Inflammatory macrophage treated with lipopolysaccharide for 4 hours (primary cell): ENCODE results near the gene SCRN1.
A peak's percentile ranks its signal among the peaks of the same experiment; 100 is the strongest.
"Not testable (repeated sequence)": the region's sequence is repeated elsewhere in the genome, so short reads cannot be mapped to it uniquely, and the experiment has no call there.

Source experiments
- DNase-seq: peaks from one replicate; pipeline ENCODE4 v3.0.0-alpha.2; 2020

The SCRN1 gene

DNA sequence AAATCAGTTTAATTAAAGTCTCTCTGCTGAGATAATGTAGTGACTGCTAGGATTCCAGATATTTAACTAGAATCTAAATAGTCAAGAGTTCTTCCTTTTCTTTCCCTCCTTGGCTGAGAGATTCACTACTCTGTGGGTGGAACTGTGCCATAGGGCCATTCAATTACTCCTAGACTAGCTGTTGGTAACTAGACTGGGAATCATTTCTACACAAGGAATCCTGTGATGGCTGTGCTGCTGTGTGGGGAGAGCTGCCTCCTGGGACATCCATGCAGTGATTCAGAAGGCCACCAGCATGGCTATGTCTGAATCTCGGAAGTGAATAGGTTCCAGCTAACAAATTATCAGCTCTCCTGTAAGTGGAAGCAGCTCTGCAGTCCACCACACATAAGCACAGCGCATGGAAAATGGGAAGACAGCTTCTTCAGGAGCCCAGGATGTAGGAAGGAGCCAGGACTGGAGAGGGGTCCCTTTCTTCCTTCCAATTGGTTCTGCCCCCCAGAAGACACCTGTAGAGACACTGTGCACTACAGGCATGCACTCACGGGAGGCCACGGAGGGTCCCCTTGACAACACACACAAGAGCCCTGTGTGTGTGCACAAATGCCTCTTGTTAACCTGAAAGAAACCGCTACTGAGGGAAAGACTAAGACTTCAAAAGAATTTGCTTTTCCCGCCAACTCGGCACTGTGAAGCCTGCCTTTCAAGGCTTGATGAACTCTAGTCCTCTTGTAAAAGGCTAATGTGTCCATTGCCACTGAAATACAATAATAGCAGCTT lies 66.5 kb downstream of the SCRN1 start:
- DNase-seq: no peak

DNA sequence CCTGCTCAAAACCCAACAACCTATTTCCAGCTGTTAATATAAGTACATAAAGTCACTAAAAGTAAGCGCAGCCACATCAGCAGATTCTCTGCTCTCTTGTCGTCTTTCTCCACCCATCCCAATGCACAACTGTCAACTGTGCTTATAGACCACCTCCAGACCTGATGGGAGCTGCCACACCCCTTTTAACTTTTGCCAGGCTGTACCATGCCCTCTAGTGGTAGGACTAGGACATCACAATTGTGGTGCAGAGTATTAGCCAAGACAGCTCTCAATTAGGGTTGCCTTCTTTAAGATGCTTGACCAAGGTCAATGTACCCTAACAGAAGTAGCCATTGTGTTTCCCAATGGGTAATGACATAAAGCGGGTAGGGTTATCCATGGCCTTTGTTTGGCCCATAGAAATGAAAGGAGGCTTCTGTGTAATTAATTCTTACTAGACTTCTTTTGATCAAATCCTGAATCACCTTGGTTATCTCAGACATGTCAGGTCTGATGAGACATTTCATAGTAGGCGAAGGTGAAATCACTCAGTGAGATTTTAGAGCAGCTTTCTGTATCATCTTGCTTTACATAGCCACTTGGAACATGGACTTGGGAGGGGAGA lies 68.1 kb downstream of the SCRN1 start:
- DNase-seq: peak; percentile 59

DNA sequence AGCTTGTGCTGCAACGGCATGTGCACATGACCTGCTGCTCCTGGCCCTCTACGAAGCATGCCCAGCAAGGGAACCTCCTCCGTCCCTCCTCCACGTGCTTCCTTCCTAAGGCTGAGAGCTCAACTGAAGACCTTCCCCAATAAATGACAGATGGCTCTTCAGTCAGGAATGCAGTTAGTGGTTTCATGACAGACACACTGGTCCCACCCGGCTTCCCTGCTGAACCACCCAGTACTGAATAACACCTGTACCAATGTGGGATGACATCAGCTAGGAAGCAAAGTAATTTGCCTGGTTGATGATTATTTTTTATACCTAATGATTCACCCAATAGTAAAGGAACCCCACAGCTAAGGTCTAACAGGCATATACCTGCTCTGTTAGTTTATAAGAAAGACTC lies 69.1 kb downstream of the SCRN1 start:
- no peak for DNase-seq

DNA sequence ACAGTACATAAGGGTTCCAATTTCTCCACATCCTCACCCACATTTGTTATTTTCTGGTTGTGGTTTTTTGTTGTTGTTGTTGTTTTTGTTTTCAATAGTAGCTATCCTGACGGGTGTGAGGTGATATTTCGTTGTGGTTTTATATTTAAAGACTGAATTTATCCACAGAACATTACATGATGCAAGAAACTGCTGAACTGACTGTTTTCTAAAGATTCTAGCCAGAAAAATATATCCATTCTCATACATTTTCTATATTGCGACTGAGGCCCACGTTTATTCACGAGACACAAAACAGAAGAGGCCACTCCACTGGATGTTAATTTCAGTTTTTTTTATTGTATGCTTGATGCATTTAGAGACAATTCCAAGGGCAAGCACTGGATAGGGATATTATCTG lies 69.8 kb downstream of the SCRN1 start:
- no peak for DNase-seq

DNA sequence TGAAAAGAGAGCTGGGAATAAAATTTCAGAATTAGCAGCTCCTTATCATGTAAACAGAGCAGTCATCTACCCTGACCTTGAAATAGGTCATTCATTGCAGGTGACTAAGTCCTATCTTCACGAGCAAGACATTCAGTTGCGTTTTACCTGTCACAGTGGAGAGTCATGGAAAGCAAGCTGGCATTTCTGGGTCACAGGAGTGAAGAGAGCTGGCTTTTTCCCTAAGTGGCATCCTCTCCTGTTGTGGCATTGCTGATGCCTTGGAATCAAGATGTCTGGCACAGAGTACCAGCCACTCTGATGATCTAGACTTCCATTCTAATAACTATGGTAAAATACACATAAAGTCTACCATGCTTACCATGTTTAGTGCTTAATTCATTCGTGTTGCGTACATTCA lies 70.8 kb downstream of the SCRN1 start:
- DNase-seq: no peak

DNA sequence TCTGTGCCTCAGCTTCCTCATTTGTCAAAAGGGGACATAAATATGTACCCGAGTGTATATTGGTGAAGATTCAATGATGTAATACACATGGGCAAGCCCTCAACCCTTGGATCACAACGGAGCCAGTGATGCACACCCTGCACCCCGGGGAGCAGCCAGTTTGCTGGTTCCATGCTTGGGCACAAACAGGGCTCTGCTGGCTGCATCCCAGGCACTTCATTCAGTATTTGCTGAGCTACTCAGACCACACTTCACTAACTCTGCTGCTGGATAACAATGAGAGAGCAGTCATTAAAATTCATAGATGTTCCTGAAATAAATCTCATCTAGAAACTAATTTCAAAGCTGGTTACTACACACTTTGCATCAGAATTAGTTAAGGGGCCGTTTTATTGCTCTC lies 72.0 kb downstream of the SCRN1 start:
- no peak for DNase-seq

DNA sequence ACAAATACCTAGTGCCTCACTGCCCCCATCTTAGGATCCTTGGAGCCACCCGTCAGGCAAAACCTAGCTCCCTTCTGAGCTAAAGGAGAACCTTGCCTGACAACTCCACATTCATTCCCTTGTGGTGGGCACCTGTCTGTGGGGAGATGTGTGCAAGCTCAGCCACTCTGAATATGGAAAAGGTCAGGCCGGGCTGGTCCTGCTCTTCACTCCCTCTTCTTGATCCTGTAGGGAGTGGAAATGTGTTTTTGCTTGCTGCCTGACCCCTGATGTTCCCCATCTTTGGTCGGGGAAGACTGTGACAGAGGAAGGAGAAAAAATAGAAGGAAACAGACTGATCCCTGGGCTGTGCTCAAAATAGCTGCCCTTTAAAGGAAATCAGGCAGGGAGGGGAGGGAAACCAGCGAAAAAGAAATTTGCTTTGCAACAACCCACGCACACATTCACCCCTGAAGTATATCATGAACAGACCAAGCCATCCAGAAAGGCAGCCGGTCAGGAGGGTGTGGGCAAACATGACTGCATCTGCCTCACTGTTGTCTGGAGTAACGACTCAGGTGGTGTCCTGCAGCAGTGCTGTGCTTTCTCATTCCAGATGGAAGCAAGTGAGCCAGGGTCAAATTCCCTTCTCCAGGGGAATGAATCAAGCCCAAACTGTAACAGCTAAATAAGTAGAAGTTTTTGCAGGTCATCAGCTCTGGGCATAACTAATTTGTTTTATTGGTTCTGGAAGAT lies 74.0 kb downstream of the SCRN1 start:
- DNase-seq: no peak

DNA sequence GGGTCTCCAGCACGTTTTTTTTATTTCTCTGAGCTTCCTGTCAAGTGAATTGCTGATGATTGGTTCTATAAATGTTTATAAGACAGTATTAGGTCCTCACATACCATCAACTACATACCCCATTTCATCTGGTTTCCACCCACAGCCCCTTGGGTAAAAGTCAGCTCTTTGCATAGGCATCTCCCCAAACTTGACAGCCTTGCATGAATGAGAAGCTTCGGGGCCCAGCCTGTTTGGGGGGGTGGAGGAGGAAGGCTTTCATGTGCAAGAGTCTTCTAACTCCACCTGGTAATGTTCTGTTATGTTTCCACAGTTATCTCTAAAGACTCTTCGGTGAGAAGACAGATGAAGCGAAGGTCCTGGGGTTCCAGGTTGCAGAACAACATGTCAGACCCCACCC lies 75.4 kb downstream of the SCRN1 start:
- DNase-seq: no peak

DNA sequence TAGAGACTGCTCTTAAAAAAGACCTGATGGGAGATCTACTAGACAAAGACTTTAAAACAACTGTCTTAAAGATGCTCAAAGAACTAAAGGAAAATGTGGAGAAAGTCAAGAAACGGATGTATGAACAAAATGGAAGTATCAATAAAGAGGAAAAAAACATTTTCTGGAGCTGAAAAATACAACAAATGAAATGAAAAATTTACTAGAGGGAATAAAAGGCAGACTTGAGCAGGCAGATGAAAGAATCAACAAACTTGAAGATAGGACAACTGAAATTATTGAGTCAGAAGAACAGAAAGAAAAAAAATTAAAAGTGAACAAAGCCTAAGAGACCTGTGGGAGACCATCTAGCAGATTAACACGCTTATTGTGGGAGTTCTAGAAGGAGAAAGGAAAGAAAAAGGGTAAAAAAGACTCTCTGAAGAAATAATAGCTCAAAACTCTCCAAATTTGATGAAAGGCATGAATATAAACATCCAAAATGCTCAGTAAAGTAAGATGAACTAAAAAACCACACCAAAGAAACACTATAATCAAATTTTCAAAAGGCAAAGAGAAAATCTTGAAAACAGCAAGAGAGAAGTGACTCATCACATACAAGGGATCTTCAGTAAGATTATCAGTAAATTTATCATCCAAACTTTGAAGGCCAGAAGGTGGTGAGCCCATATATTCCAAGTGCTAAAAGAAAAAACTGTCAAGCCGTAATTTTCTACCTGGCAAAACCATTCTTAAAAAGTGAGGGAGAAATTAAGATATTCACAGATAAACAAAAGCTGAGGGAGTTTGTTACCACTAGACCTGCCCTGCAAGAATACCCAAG lies 83.2 kb downstream of the SCRN1 start:
- no peak for DNase-seq

DNA sequence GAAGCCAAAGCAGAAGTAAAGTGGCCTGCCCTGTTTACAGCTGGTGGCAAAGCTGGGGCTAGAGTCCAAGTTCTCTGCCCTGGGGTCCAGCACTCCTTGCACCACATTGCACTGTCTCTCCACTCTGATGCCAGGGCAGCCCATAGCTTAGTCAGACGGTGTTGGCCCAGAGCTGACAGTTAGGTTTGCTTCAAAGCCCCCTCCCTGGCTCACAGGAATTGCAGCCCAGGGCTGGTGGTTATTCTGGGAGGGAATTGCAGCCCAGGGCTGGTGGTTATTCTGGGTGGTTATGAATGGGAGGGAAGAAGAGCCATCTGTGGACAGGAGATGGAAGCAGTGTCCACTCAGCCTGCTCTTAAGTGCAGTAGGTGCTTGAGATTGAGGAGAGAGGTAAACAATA lies 88.9 kb downstream of the SCRN1 start:
- no peak for DNase-seq

DNA sequence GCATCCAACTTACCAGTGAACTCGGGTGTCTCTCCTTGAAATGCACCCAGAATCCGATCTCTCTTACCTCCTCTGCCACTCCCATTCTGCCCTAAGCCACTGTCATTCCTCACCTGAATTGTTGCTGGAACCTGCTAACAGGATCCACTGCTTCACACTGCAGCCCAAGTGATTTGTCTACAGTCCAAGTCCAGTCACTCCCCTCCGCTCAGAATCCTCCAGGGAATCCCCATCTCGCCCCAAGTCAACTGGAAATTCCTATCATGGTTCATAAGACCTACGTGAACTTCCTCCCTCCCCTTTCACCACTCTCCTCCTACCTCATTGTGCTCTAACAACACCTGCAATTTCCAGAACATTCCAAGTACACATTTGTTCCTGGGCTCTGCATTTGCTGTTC lies 91.3 kb downstream of the SCRN1 start:
- no peak for DNase-seq

DNA sequence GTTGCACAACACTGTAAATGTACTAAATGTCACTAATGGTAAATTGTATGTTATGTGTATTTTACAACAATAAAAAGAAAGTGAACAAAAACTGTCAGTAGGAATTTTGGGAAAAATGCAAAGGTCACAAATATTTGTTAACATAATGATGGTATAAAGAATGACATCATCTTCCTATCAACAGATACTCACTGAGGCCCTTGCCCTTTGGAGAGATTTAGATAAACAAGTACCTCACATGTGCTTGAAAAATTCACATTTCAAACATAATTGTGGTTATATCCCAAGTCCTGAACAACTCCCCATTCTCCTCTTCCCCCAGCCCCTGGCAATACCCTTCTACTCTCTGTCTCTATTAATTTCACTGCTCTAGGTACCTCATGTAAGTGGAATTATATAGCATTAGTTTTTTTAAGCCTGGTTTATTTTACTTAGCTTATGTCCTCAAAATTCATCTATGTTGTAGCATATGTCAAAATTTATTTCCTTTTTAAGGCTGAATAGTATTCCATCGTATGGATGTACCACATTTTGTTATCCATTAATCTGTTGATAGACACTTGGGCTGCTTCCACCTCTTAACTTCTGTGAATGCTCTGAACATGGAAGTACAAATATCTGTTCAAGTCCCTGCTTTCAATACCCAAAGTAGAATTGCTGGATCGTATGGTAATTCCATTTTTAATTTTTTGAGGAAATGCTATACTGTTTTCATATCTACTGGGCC lies 92.8 kb downstream of the SCRN1 start:
- no peak for DNase-seq

DNA sequence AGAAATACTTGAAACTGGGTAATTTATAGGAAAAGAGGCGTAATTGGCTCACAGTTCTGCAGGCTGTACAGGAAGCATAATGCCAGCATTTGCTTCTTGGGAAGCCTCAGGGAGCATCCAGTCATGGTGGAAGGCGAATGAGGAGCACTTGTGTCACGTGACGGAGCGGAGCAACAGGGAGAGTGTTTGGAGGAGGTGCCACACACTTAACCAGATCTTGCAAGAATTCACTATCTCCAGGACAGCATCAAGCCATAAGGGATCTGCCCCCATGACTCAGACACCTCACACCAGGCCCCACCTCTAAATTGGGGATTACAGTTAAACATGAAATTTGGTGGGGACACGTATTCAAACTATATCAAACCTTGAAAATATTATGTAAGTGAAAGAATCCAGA lies 94.0 kb downstream of the SCRN1 start:
- no peak for DNase-seq

DNA sequence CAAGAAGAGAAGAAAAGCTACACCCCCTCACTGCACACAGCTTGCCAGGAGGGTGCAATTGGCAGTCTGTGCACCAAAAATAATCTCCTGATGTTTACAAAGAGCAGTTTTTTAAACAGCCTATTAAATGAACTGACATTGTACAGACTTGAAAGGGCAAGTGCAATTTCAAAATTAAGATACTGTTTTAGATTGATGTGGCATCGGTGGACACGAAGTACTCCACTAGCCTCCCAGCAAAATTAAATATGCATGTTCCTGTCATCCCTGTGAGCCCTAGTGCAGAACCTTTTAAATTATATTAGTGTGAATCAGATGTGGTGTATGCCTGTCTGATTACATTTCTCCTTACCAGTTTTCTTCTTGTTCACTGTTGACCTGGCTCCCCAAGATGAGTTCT lies 95.3 kb downstream of the SCRN1 start:
- no peak for DNase-seq

DNA sequence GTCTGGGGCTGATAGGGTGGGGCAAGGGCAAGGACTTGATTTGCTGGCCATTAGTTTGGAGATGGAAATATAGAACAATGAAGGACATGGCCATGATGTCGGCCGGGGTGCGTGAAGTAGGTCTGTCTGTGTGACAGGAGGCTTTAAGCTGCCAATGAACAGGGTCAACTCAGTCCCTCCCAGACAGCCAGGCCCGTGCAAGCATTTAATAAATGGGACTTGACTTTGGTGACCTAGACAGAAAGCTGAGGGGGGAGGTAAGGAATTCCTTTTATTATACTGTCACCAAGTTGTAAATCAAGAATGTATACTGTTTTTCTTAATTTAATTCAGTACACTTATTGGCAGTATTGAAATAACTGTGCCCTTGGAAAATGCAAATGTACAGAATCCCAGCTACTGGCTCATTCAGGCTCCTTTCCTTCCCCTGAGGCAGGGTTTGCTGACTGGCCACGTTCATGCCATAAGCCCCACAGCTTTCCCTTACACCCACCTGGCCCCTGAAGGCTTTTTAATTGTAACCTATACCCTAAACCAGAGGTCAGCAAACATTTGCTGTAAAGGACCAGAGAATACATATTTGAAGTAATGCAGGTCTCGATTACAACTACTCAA lies 96.1 kb downstream of the SCRN1 start:
- no peak for DNase-seq

DNA sequence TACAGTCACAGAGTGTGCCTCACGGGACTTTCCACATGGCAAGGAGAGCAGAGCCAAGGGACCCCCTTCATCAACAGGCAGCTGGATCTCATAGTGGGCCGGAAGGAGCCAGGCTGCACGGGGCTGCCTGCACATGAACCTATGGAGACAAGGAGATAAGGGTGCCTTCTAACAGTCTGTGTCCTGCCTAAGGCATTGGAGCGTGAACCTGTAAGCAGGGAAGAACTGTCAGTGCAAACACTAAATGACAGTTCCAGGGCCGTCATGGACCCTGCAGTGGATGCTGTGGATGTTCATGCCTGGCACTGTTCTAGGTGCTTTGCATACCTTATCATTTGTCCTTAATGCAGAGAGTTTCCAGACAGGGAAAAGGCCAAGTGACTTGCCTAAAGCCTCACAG lies 97.4 kb downstream of the SCRN1 start:
- no peak for DNase-seq

DNA sequence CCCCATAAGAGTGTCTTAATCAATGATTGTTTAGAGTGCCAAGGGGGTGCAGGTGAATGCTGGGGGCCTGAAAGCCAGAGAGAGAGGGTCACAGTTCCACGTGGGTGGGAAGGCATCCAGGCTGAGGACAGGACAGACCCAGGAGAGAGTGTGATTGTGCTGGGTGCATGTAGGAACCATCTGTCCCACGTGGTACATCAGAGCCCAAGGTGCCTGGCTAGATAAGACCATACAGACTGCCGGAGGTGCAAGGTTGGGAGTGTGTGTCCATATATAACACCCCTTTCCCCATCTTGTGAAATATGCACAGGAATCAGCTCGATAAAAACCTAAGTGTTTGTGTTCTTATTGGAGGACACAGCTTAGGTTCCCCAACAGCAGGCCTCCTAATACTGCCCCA lies 97.8 kb downstream of the SCRN1 start:
- DNase-seq: no peak

DNA sequence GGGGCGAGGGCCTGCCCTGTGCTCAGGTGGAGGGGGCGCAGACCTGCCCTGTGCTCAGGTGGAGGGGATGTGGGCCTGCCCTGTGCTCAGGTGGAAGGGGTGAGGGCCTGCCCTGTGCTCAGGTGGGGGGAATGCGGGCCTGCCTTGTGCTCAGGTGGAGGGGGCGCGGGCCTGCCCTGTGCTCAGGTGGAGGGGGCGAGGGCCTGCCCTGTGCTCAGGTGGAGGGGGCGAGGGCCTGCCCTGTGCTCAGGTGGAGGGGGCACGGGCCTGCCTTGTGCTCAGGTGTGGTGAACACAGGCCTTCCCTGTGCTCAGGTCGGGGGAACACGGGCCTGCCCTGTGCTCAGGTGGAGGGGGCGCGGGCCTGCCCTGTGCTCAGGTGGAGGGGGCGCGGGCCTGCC lies 98.8 kb downstream of the SCRN1 start:
- DNase-seq: not testable (repeated sequence)

DNA sequence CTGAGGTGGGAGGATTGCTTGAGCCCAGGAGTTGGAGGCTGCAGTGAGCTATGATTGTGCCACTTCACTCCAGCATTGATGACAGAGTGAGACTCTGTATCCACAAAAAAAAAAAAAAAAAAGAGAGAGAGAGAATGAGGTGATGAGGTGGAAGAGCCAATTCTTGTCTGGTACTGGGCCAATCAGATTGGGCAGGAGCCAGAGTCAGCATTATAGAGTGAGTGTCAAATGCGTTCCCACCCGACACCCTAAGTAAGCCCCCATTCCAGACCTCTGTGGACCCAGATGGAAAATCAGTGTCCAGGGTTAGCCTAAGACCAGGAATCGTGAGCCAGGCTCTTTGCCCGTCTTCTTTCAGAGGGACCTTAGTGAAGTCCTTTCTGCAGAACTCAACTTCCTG lies 99.3 kb downstream of the SCRN1 start:
- no peak for DNase-seq

DNA sequence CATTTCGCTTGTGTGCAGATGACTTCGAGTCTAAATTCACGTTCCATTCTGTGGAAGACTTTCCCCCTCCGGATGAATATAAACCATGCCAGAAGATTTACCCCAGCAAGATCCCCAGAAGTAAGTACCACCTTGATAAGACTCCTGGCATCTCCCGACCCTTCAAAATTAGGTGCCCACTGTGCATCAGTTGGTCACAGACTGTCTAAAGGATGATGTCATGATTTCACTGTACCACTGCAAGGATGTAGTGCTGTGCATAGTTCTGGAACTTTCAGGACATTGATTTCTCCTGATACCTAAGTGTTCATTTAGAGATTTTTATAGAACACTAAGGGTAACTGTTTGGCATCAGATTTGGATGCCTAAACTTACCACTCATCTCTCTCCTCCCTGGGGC lies 100.3 kb downstream of the SCRN1 start:
- no peak for DNase-seq

DNA sequence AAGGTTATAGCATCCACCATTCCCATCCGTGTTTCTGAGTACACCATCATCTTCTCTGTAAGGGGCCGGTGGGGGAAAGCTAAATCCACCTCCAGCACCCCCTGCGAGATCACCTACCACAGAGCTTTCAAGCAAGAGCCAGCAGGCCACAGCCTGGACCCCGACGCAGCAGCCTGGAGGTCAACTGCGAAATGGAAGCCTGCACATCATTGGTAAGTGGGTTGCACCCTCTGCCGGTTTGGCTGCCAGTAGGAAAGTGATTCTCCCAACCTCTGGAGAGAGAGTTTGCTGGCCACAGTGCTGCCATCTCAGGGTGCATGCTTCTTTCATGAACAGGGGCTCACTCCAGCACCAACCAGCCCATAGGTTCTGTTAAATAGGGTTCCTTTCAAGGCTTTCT lies 101.6 kb downstream of the SCRN1 start:
- no peak for DNase-seq

DNA sequence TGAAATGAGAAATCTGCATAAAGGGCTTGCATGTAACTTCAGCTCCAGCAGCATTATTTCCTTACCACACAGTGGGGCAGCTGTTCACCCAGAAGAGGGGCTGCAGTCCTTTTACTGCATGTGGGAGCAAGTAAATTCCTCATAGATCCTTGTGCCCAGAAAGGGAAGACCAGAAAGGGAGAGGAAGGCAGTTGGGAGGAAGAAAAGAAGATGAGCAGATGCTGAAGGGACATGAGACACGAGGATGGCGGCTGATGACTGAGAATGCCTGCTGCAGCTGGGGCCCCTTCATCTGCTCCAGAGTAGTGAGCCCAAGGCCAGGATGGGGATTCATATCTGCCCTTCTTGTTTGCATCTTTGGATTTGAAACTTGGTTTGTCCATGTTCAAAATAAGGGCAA lies 102.8 kb downstream of the SCRN1 start:
- no peak for DNase-seq
